Transverse colon (tissue), 4 donors: ENCODE data around the gene ARHGEF3.

Experiments
- CTCF ChIP-seq, 5 experiments: fragments of 200-600 bp in 3 of 5; fragments of 450-650 bp in 2 of 5; sonication (generic) in 3 of 5; IDR thresholded peaks; 1 replicate in 2 of 5; 2 replicates in 3 of 5; pipeline ENCODE4 v1.5.1; 2016 to 2017; ENCODE audit warnings: antibody characterized with exemption in 5 of 5, inconsistent platforms in 3 of 5, mild to moderate bottlenecking in 2 of 5, moderate library complexity in 1 of 5
- EP300 ChIP-seq: sonication (generic); formaldehyde crosslinking; IDR thresholded peaks from one replicate; pipeline ENCODE4 v1.6.1; 2017; ENCODE audit warnings: antibody characterized with exemption, low read depth
- POLR2A ChIP-seq: fragments of 450-650 bp; IDR thresholded peaks from one replicate; pipeline ENCODE4 v1.6.1; 2016; ENCODE audit warnings: antibody characterized with exemption, mild to moderate bottlenecking, moderate library complexity
- POLR2AphosphoS5 ChIP-seq, 3 donors: sonication (generic); formaldehyde crosslinking; IDR thresholded peaks; one replicate each; pipeline ENCODE4 v1.6.1; 2016; ENCODE audit warnings: antibody characterized with exemption in 3 of 3

DNA sequence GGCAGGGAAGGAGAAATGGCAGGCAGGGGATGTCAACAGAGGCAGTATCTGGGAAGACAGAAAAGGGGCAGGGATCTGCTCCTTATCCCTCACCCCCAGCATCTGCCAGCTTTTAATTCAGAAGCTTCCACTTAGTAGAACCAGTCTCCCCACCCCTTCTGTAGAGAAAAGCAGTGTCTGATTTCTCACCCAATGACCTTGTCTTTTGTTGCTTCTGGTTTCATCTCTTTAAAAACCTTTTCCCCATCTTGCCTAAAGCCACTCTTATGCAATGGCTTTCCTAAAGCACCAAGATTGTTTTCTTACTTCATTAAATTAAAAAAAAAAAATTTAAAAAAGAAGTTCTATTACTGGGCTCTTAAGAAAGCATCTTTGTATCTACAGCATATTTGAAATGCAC, 27.8 kb downstream of the ARHGEF3 start:
- TF ChIP-seq CTCF (IDR thresholded peaks at IDR 0.05) (no peak), POLR2A (no peak), EP300 (no peak), POLR2AphosphoS5 (IDR thresholded peaks at IDR 0.05) (no peak)
